ENCODE data around the gene TCF12.

DNA sequence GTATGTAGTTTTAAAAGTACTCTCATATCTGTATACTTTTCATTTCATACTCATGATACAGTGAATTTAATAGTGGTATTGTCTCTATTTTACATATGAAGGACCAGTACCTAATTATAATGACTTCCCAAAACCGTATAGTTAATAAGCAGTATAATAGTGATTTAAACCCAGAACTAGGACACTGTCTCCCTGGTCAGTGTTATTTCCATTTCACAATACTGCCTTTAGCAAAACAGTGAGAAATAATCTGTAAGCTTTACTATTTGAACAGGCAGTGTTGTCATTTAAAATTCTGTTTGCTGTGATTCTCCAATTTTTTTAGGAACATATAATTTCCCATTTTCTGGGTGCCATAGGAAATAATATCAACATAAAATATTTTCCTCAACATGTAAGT lies 116.2 kb downstream of the TCF12 start:
- TF ChIP-seq, protein P1, sequence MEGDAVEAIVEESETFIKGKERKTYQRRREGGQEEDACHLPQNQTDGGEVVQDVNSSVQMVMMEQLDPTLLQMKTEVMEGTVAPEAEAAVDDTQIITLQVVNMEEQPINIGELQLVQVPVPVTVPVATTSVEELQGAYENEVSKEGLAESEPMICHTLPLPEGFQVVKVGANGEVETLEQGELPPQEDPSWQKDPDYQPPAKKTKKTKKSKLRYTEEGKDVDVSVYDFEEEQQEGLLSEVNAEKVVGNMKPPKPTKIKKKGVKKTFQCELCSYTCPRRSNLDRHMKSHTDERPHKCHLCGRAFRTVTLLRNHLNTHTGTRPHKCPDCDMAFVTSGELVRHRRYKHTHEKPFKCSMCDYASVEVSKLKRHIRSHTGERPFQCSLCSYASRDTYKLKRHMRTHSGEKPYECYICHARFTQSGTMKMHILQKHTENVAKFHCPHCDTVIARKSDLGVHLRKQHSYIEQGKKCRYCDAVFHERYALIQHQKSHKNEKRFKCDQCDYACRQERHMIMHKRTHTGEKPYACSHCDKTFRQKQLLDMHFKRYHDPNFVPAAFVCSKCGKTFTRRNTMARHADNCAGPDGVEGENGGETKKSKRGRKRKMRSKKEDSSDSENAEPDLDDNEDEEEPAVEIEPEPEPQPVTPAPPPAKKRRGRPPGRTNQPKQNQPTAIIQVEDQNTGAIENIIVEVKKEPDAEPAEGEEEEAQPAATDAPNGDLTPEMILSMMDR (IDR thresholded peaks at IDR 0.05; ENCODE audit: extremely low read depth in 1 of 2, insufficient read depth in 1 of 2, low read depth in 1 of 2, low read length in 2 of 2), result no peak
- TF ChIP-seq POLR2AphosphoS5 (IDR thresholded peaks at IDR 0.05; ENCODE audit: insufficient read depth, low read depth, low read length) (no peak), POLR2A (IDR thresholded peaks at IDR 0.05; ENCODE audit: low read depth, low read length) (no peak), GATA2 (IDR thresholded peaks at IDR 0.05; ENCODE audit: insufficient read depth, insufficient read length, low read depth, low read length) (no peak), EZH2 (IDR thresholded peaks at IDR 0.05; ENCODE audit: borderline replicate concordance, low read depth, low read length, severe bottlenecking) (no peak), JUN (IDR thresholded peaks at IDR 0.05; ENCODE audit: borderline replicate concordance, insufficient read depth, insufficient read length, low read depth) (no peak), MYC (IDR thresholded peaks at IDR 0.05; ENCODE audit: low read depth, low read length) (no peak)
- TF ChIP-seq, protein P2, sequence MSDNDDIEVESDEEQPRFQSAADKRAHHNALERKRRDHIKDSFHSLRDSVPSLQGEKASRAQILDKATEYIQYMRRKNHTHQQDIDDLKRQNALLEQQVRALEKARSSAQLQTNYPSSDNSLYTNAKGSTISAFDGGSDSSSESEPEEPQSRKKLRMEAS (IDR thresholded peaks at IDR 0.05; ENCODE audit: insufficient read depth, insufficient read length), result no peak
